GM12878 (cell line): ENCODE data around the gene AP1AR. TPM values are rescaled to one million over a fixed set of nuclear protein-coding genes. Genes with fewer than 3 reads are reported as not detected.

Experiments used
- CHD2 ChIP-seq: IDR thresholded peaks from 2 replicates; pipeline ENCODE4 v1.6.1; 2011; ENCODE audit warnings: low read depth, low read length, improper control_type of control experiment, borderline replicate concordance
- CREM ChIP-seq: IDR thresholded peaks from 2 replicates; pipeline ENCODE4 v1.6.1; 2014; ENCODE audit warnings: antibody characterized with exemption, low read depth
- EP300 ChIP-seq, 2 experiments: fragments of 150-350 bp in 1 of 2; IDR thresholded peaks; 2 replicates each; pipeline ENCODE4 v1.6.1; 2011 to 2012; ENCODE audit warnings: low read depth in 2 of 2, low read length in 2 of 2, borderline replicate concordance in 1 of 2, improper control_type of control experiment in 1 of 2, inconsistent platforms in 1 of 2; ENCODE audit not compliant: control insufficient read depth in 1 of 2
- ESRRA ChIP-seq: IDR thresholded peaks from 2 replicates; pipeline ENCODE4 v1.6.1; 2012; ENCODE audit warnings: mild to moderate bottlenecking, low read length, improper control_type of control experiment
- EZH2 ChIP-seq: IDR thresholded peaks from 2 replicates; pipeline ENCODE4 v1.6.1; 2012; ENCODE audit warnings: low read depth, mild to moderate bottlenecking, control low read depth, inconsistent platforms, low read length, borderline replicate concordance; ENCODE audit not compliant: control insufficient read depth
- HCFC1 ChIP-seq: fragments of 150-350 bp; IDR thresholded peaks from 2 replicates; pipeline ENCODE4 v1.6.1; 2014; ENCODE audit warnings: low read length
- HDAC2 ChIP-seq: fragments of 200-600 bp; sonication (generic); IDR thresholded peaks from 2 replicates; pipeline ENCODE4 v1.6.1; 2017
- KAT2A ChIP-seq: conservative IDR thresholded peaks from 2 replicates; pipeline ENCODE4 v1.6.1; 2011; ENCODE audit warnings: low read depth, low read length; ENCODE audit not compliant: control insufficient read depth
- KDM1A ChIP-seq: fragments of 200-600 bp; sonication (generic); IDR thresholded peaks from 2 replicates; pipeline ENCODE4 v1.6.1; 2016; ENCODE audit warnings: borderline replicate concordance
- KLF5 ChIP-seq: fragments of 450-650 bp; IDR thresholded peaks from 2 replicates; pipeline ENCODE4 v1.6.1; 2014; ENCODE audit warnings: mild to moderate bottlenecking; ENCODE audit not compliant: partially characterized antibody
- LARP7 ChIP-seq: fragments of 450-650 bp; IDR thresholded peaks from 2 replicates; pipeline ENCODE4 v1.6.1; 2017; ENCODE audit warnings: mild to moderate bottlenecking
- MEF2B ChIP-seq: fragments of 450-650 bp; IDR thresholded peaks from 2 replicates; pipeline ENCODE4 v1.6.1; 2018; ENCODE audit warnings: mild to moderate bottlenecking, moderate library complexity; ENCODE audit not compliant: partially characterized antibody, poor library complexity, severe bottlenecking
- MXI1 ChIP-seq: fragments of 150-350 bp; IDR thresholded peaks from 2 replicates; pipeline ENCODE4 v1.6.1; 2011; ENCODE audit warnings: low read depth, mild to moderate bottlenecking, inconsistent platforms, low read length, improper control_type of control experiment
- RAD21 ChIP-seq: IDR thresholded peaks from 2 replicates; pipeline ENCODE4 v1.6.1; 2011; ENCODE audit warnings: mild to moderate bottlenecking, low read depth, low read length, moderate library complexity; ENCODE audit not compliant: insufficient read depth
- SKIL ChIP-seq: fragments of 450-650 bp; IDR thresholded peaks from 2 replicates; pipeline ENCODE4 v1.6.1; 2017; ENCODE audit warnings: mild to moderate bottlenecking, low read depth, inconsistent platforms; ENCODE audit not compliant: poor library complexity, severe bottlenecking
- SPI1 ChIP-seq: IDR thresholded peaks from 2 replicates; pipeline ENCODE4 v1.6.1; 2011; ENCODE audit warnings: low read depth, mild to moderate bottlenecking, low read length, moderate library complexity, borderline replicate concordance; ENCODE audit not compliant: insufficient read depth
- ZBTB11 ChIP-seq: fragments of 450-650 bp; formaldehyde crosslinking; IDR thresholded peaks from 2 replicates; pipeline ENCODE4 v1.5.0; 2022; ENCODE audit warnings: mild to moderate bottlenecking, missing genetic modification characterization
- ZNF24 ChIP-seq: fragments of 450-650 bp; IDR thresholded peaks from 2 replicates; pipeline ENCODE4 v1.6.1; 2017; ENCODE audit warnings: antibody characterized with exemption, mild to moderate bottlenecking
- ZNF622 ChIP-seq: fragments of 450-650 bp; IDR thresholded peaks from 2 replicates; pipeline ENCODE4 v1.6.1; 2017; ENCODE audit warnings: mild to moderate bottlenecking, inconsistent platforms
- ZSCAN29 ChIP-seq: fragments of 450-650 bp; IDR thresholded peaks from 2 replicates; pipeline ENCODE4 v1.6.1; 2017; ENCODE audit warnings: mild to moderate bottlenecking, moderate library complexity
- polyA plus RNA-seq, 11 experiments: library from polyadenylated mRNA; depleted of rRNA in 4 of 11; unstranded in 6 of 11; stranded (reverse) in 5 of 11; fragments of >200 nt; fragmentation: Nextera tagmentation in 4 of 11; fragmentation: Illumina TruSeq in 1 of 11; extraction: Ambion mirVana in 4 of 11; extraction: Trizol in 1 of 11; gene quantifications; 1 replicate in 1 of 11; 2 replicates in 10 of 11; pipeline versions ENCODE4 v1.2.1 to v1.2.3, GENCODE V29; 2011 to 2016; ENCODE audit warnings: inconsistent platforms in 2 of 11, missing spikeins in 2 of 11, low read depth in 1 of 11
- total RNA-seq, 4 experiments: library from RNA; depleted of rRNA in 3 of 4; stranded (reverse); fragments of >200 nt in 3 of 4; fragmentation: Illumina TruSeq in 1 of 4; extraction: Trizol in 1 of 4; gene quantifications; 2 replicates each; pipeline versions ENCODE4 v1.2.1 to v1.2.3, GENCODE V29; 2013 to 2021
- TF ChIP-seq, protein P1 (sequence below): fragments of 450-650 bp; IDR thresholded peaks from 2 replicates; pipeline ENCODE4 v1.6.1; 2018; ENCODE audit warnings: mild to moderate bottlenecking, low read depth, moderate library complexity; ENCODE audit not compliant: partially characterized antibody

The AP1AR gene
- total and polyA plus RNA-seq, 10 of the 15 experiments (the other 5 are each of a cell fraction or from before 2014, with no cell fraction given): 5.6 to 29.1 (median 16.3) TPM

DNA sequence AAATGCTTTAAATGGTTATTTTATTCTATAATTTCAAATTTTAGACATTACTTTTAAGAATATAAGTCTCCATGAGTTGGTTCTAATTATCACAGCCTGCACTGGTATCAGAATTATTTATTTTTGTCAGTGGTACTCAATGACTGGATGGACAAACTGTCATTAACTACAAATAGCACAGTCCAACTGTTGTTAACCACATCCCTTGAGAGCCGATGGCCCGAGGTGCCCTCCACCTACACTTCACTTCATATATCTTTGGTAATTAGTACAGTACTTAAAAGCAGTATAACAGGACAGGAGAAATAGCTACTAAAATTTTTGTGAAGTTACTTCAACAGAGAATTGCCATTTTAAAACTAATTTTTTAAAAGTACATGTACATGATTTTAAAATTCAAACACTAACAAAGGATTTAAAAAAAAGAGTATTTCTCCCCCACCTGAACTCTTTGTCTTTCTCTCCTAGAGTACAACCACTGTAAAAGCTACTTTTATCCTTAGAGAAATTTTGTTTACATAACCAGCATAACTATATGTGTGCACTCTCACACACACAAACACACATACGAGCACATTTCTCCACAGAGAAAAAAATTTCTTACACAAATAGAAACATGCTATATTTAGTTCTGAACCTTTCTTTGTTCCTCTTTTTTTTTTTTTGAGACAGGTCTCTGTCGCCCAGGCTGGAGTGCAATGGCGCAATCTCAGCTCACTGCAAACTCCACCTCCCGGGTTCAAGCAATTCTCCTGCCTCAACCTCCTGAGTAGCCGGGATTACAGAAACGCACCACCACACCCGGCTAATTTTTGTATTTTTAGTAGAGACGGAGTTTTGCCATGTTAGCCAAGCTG is 47.7 kb downstream of the AP1AR start (continued):
- TF ChIP-seq, protein P1, sequence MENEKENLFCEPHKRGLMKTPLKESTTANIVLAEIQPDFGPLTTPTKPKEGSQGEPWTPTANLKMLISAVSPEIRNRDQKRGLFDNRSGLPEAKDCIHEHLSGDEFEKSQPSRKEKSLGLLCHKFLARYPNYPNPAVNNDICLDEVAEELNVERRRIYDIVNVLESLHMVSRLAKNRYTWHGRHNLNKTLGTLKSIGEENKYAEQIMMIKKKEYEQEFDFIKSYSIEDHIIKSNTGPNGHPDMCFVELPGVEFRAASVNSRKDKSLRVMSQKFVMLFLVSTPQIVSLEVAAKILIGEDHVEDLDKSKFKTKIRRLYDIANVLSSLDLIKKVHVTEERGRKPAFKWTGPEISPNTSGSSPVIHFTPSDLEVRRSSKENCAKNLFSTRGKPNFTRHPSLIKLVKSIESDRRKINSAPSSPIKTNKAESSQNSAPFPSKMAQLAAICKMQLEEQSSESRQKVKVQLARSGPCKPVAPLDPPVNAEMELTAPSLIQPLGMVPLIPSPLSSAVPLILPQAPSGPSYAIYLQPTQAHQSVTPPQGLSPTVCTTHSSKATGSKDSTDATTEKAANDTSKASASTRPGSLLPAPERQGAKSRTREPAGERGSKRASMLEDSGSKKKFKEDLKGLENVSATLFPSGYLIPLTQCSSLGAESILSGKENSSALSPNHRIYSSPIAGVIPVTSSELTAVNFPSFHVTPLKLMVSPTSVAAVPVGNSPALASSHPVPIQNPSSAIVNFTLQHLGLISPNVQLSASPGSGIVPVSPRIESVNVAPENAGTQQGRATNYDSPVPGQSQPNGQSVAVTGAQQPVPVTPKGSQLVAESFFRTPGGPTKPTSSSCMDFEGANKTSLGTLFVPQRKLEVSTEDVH: peak; percentile 43
- TF ChIP-seq SPI1: no peak
- no peak for TF ChIP-seq HCFC1
- no peak for TF ChIP-seq EZH2
- no peak for TF ChIP-seq ZSCAN29
- TF ChIP-seq ZNF24: no peak
- TF ChIP-seq KAT2A: no peak
- TF ChIP-seq MEF2B: peak; percentile 96
- no peak for TF ChIP-seq KDM1A
- no peak for TF ChIP-seq ZNF622
- TF ChIP-seq CHD2: no peak
- TF ChIP-seq SKIL: peak; percentile 87
- peak; percentile 46 to 49; a peak in 2 of 4 replicates for TF ChIP-seq EP300 (IDR thresholded peaks at IDR 0.05; ENCODE audit: borderline replicate concordance in 1 of 2, control insufficient read depth in 1 of 2, low read depth in 2 of 2, low read length in 2 of 2)
- TF ChIP-seq ZBTB11 (CRISPR knock-in tag): no peak
- no peak for TF ChIP-seq LARP7
- TF ChIP-seq HDAC2: no peak
- TF ChIP-seq KLF5: no peak
- TF ChIP-seq MXI1: peak; percentile 37; the same call in 1 of the 2 replicates
- peak; percentile 43; the same call in 1 of the 2 replicates for TF ChIP-seq CREM
- TF ChIP-seq RAD21: no peak
- TF ChIP-seq ESRRA: no peak
- TF ChIP-seq, all 136 proteins: peak for 37
